Forelimb muscle (tissue), 1 donor: Measurements from ENCODE around the gene LETMD1. TPM values are rescaled to one million over a fixed set of nuclear protein-coding genes. Genes with fewer than 3 reads are reported as not detected.
"Not testable (repeated sequence)": the region's sequence is repeated elsewhere in the genome, so short reads cannot be mapped to it uniquely, and the experiment has no call there.

Experiments
- DNase-seq: peaks from one replicate; pipeline ENCODE4 v3.0.0-alpha.2; 2013; ENCODE audit warnings: low read depth
- polyA plus RNA-seq: library from polyadenylated mRNA; unstranded; fragments of 120-200 nt; gene quantifications from one replicate; pipeline ENCODE4 v1.2.1, GENCODE V29; 2013; ENCODE audit not compliant: insufficient read length

Gene LETMD1
- polyA plus RNA-seq, 1 donor, result 54.3 TPM

DNA sequence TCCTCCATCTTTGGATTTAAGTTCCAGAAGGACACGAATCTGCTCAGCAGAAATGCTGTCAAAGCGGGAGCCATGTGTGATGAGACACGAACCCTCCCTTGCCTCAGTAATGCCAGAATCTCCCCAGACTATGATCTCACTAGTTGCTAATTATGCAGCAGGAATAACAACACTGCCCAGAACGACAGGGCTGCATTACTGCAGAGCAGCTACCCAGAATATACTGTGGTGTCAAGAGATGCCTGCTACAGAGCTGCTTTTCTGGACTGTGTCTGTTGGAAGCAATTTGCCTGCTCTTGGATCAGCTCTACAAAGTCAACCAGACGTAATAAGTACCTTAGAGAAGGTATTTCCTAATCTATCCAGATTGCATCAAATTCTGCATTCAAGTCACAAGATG lies 29.8 kb downstream of the LETMD1 start:
- no peak for DNase-seq

DNA sequence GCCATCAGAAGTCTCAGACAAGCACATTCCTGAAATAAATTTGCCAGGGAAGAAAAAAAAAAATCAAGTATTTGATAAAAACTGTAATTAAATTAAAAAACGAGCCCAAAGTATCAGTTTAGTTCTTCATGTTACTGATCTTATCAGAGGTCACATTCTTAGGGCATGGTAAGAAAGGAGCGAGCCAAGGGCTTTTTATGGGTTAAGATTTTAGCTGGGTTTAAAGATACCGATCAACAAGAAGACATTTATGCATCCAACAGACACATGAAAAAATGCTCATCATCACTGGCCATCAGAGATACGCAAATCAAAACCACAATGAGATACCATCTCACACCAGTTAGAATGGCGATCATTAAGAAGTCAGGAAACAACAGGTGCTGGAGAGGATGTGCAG lies 30.2 kb downstream of the LETMD1 start:
- DNase-seq, result not testable (repeated sequence)

DNA sequence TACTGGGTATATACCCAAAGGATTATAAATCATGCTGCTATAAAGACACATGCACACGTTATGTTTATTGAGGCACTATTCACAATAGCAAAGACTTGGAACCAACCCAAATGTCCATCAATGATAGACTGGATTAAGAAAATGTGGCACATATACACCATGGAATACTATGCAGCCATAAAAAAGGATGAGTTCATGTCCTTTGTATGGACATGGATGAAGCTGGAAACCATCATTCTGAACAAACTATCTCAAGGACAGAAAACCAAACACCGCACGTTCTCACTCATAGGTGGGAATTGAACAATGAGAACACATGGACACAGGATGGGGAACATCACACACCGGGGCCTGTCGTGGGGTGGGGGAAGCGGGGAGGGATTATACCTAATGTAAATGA lies 30.7 kb downstream of the LETMD1 start:
- DNase-seq, result not testable (repeated sequence)

DNA sequence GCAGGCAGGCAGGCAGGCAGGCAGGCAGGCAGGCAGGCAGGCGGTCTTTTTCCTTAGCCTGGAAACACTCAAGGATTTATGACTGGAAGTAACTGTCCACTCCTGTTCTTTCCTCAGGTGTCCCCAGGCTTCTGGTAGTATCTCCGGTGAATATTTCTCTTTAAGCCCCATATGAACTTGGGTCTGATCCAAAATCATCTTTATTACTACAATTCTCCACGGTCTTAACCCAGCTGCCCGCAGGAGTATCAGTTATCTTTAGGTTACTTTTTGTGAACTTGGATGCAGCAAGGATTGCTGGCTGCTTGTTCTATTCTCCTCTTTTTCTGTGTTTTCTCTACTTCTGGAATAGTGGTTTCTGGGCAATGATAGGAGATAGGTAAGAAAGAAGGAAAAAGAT lies 32.0 kb downstream of the LETMD1 start:
- no peak for DNase-seq

DNA sequence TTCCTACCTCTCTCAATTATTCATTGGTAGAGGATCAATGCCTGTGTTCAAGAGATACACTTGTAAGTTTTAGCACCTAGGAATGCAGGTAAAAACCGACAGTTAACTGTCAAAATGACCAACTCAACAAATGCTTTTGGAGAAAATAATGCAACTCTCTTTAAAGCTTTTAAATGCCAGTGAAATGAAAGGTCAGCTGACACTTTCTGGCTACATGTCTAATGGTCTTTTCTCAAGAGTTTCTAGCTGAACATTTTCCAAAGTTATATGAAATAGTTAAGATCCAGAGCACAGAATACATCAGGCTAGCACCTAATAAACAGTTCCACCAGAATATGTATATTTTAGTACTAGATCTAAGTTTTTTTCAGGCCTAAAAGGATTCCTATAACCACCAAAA lies 33.3 kb downstream of the LETMD1 start:
- no peak for DNase-seq

DNA sequence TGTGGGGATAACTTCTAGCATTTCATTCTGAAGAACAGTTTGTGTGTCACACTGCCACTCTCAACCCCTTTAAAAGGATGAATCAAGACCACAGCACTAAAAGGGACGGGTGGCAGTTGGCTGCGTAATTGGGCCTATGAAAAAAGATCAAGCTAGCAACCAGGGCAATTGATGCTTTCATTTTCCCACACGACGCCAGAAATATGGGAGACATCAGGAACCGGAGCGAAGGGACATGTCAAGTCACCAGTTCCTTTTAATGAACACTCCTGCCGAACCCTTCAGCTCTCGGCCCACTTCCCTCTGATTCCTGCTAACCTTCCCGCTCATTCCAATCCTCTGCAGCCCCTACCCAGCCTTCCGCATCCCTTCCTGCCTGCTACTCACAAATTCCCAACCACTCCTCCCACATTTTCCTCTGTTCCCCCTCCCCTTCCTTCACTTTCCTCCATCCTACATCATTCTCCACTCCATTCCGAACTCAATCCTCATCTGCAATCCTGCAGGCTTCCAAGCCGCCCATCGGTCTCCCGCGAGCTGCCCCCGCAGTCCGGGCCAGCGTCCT lies 34.5 kb downstream of the LETMD1 start:
- no peak for DNase-seq

DNA sequence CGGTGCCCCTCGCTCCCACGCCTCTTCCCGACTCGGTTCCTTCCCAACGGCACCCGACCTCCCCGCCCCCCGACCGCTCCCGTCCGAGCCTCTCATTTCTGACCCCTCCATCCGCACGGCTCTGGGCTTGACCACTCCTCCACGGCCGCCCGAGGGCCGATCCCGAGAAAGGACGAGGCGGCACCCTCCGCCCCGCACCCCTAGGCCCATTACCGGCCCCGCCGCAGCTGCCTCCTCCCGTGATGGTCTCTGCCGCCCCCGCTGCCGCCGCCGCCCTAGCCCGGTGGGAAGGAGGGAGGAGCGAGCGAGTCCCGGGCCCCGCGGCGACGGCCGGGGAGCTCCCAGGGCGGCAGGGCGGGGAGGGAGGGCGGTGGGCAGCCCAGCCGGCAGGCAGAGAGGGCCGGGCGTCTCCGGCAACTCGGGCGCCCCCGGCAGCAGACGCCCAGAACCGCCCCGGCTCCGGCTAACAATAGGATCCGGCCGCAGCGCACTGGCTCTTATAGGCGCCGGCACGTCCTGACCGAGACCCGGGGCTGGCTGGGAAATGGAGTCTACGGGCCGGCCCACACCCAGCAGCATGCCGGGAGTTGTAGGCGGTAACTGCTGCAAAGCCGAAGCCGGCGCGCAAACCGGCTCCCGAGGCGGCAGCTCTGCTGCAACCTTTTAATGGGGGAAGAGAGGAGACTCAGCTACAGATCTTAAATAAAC lies 35.2 kb downstream of the LETMD1 start, which contains the start of gene CSRNP2:
CSRNP2 (minus strand) TSS at position 471 of the 708 bp plus-strand sequence. CDS start 7,035 bp downstream, outside the sequence.
- DNase-seq, result peak; percentile 70

DNA sequence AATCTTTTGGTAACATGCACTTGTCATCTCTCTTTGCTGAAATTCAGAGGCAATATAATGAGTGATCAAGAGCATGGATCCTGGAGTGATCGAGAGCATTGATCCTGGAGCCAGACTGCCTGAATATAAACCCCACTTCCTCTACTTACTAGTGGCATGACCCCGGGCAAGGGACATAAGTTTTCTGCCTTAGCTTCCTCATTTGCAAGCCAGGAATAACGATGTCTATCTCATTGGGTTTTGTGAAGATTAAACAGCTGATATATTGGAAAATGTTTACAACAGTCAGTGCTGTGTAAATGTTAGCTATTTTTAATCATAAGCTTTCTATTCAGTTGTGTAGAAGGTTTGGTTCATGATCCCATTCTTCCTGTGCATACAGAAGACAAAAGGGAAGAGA lies 37.6 kb downstream of the LETMD1 start:
- no peak for DNase-seq

DNA sequence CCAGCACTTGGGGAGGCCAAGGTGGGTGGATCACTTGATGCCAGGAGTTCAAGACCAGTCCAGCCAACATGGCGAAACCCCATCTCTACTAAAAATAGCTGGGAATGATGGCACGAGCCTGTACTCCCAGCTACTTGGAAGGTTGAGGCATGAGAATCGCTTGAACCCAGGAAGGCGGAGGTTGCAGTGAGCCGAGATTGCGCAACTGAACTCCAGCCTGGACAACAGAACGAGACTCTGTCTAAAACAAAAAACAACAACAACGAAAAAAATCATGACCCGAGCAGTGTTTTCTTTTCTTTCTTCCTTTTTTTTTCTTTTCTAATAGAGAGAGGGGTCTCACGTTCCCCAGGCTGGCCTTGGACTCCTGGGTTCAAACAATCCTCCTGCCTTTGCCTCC lies 38.8 kb downstream of the LETMD1 start:
- DNase-seq, result no peak

DNA sequence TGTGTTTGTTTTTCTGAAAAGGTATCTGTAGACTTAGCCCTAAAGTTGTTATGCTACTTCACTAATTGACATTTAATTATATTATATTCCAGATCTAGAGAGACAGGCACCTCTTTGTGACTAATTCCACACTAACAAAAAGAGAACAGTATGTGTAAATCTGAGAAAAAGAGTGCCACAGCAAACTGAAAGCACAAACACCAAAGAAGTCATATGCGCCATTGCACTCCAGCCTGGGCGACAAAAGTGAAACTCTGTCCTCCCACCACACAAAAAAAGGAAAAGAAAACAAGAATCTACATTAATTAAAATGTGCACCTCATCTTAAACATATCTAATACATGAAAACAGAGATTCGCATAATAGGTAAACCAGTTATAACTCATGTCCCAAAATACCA lies 39.7 kb downstream of the LETMD1 start:
- DNase-seq, result no peak

DNA sequence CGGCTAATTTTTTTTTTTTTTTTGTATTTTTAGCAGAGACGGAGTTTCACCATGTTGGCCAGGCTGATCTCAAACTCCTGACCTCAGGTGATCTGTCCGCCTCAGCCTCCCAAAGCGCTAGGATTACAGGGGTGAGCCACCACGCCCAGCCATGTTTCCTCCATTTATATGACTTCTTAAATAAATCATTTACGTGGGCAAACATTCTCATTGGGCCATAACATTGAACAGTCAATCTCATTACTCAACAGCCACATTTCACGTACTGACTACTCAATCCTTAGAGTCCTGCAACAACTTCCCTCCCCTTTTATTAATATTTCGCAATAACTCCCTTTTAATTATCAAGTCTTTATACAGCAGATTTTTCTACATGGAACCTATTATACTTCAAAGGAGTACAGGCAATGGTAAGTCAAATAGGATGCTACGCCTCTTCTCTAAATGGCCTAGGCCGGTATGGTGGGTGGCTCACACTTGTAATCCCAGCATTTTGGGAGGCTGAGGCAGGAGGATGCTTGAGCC lies 42.6 kb downstream of the LETMD1 start:
- DNase-seq, result no peak

DNA sequence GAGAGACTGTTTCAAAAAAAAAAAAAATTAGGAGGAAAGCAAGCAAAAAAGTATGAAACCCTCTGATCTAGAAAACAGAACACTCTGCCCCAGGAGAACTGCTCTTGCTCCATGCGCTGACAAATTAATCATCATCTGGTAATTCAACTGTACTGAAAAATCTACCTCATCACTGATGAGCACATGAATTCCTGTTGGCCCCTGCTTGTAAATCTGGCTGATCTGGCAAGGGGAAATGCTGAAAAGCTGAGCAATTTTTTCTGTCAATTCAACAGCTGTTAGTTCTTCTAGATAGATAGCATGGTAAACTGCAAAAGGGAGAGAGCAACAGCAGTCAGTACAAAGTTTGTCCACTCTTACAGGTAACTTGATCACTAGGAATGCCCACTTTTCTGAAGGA lies 50.5 kb downstream of the LETMD1 start:
- no peak for DNase-seq

DNA sequence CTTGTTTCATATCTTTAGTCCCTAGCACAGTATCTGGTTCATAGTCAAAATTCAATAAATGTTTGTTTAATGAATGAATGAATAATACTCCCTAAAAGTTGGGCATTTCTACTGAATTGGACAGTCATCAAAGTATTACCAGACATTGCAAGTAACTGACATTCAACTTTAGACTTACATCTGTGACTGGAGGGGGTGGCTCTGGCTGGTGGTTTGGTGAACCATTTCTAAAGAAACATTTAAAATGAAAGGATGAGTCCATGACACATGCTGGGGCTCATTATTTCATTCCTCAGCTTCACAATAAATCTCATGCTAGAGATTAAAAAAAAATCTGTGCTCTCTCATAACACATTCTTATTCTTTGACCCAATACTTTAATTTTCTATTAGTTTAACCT lies 55.9 kb downstream of the LETMD1 start:
- no peak for DNase-seq

DNA sequence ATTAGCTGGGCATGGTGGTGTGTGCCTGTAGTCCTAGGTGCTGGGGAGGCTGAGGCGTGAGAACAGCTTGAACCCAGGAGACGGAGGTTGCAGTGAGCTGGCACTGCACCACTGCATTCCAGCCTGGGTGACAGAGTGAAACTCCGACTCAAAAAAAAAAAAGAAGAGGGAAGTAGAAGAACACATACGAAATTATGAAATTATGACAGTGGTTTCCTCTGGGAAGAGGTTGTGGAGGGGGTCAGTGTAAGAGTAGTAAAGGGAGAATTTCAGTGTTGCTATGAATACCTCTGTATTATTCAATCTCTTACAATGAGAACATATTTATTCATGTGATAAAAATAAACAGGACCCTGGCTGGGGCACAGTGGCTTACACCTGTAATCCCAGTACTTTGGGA lies 60.0 kb downstream of the LETMD1 start:
- DNase-seq, result no peak

Other genes starting within 250 kb of the LETMD1 start
- 0.04 TPM for gene TMPRSS12, start 205.4 kb upstream of the LETMD1 start, polyA plus RNA-seq
- 0.48 TPM for gene HIGD1C, start 95.8 kb upstream of the LETMD1 start, polyA plus RNA-seq
- 24.8 TPM for gene SLC11A2, start 21.9 kb upstream of the LETMD1 start, polyA plus RNA-seq
- 26.4 TPM for gene CSRNP2, start 35.3 kb downstream of the LETMD1 start, polyA plus RNA-seq
- 41.4 TPM for gene TFCP2, start 124.8 kb downstream of the LETMD1 start, polyA plus RNA-seq
- gene POU6F1, start 169.7 kb downstream of the LETMD1 start, polyA plus RNA-seq, result 7.9 TPM
- 68.3 TPM for gene DAZAP2, start 190.5 kb downstream of the LETMD1 start, polyA plus RNA-seq
- 7.0 TPM for gene SMAGP, start 222.1 kb downstream of the LETMD1 start, polyA plus RNA-seq